C4-2B (cell line): ENCODE data around the gene FMNL2.

Source experiments
- ZFX ChIP-seq: fragments of 450-650 bp; IDR thresholded peaks from 2 replicates; pipeline ENCODE4 v1.6.1; 2017
- TF ChIP-seq, protein P1 (sequence below): fragments of 450-650 bp; conservative IDR thresholded peaks from 2 replicates; pipeline ENCODE4 v1.5.1; 2017; ENCODE audit warnings: mild to moderate bottlenecking

DNA sequence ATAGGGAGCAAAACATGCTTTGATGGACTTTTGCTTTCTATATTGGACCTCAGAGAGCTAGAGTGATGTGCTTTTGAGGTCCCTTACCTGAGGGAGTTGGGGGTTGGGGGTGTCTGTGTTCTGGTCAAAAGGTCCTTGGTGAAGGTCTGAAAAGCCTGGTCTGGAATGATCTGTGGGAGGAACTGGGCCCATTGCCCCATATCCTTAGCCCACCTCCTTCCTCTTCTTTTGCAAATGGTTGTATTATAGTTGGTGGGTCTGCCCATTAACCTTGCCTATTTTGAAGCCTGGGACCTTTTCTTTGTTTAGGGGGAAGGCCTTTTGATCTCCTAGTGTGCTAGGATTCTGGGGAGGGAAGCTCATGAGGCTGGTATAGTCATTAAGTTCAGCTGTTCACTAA, 88.7 kb downstream of the FMNL2 start:
- TF ChIP-seq, protein P1, sequence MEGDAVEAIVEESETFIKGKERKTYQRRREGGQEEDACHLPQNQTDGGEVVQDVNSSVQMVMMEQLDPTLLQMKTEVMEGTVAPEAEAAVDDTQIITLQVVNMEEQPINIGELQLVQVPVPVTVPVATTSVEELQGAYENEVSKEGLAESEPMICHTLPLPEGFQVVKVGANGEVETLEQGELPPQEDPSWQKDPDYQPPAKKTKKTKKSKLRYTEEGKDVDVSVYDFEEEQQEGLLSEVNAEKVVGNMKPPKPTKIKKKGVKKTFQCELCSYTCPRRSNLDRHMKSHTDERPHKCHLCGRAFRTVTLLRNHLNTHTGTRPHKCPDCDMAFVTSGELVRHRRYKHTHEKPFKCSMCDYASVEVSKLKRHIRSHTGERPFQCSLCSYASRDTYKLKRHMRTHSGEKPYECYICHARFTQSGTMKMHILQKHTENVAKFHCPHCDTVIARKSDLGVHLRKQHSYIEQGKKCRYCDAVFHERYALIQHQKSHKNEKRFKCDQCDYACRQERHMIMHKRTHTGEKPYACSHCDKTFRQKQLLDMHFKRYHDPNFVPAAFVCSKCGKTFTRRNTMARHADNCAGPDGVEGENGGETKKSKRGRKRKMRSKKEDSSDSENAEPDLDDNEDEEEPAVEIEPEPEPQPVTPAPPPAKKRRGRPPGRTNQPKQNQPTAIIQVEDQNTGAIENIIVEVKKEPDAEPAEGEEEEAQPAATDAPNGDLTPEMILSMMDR = no peak
- no peak for TF ChIP-seq ZFX
